D721Med (cell line): Measurements from ENCODE around the gene PIGO.

Source experiments
- DNase-seq: peaks from one replicate; pipeline ENCODE4 v3.0.0; 2011; ENCODE audit warnings: low spot score; ENCODE audit not compliant: insufficient read length
- FAIRE-seq: peaks from 2 replicates; lab custom pipeline; 2011; peaks lifted over from hg19 to GRCh38; lab: Jason Lieb, UNC
- TF ChIP-seq, protein P1 (sequence below): IDR thresholded peaks from 2 replicates; pipeline ENCODE4 v1.5.1; 2012; ENCODE audit warnings: mild to moderate bottlenecking, control low read depth; ENCODE audit not compliant: insufficient read depth; ENCODE audit errors: missing control alignments

Gene PIGO

DNA sequence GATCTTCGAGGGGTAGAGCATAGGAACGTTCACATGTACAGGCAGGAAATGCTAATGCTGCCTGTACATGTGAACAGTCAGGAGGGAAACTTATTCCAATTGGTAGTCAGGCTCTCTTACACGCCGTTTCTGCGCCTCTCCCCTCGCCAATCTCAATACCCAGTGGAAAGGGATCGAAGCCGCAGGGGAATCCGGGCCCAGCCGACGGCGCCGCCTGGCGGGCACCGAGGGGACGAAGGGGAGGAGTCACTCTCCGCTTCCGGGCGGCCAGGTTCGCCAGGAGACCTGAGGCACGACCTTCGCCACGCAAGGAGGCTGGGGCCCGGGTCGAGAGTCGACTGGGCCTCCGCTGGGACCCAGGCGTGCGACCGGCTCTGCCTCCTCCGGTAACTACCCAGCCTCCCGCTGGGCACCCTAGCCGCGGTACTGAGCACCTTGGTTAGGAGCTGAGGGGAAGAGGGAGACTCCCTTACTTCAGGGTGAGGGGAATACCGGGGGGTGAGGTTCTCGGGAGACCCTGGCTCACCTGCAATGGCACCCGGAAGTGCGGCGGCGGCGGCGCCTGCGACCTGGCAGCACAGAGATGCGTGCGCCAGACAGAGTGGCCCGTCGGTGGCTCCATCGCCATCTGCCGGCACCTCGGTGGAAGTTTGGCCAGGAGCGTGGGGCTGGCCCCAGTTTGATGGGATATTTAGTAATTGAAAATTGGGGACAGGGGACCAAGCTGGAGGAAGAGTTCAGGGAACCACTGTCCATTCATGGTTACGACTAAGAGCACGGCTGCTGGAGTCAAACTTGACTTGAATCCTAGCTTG lies at the start of gene PIGO:
PIGO (minus strand) TSS at position 557 of the 815 bp plus-strand sequence. CDS start 1,026 bp downstream, outside the sequence.
- peak; percentile 81 for DNase-seq
- TF ChIP-seq, protein P1, sequence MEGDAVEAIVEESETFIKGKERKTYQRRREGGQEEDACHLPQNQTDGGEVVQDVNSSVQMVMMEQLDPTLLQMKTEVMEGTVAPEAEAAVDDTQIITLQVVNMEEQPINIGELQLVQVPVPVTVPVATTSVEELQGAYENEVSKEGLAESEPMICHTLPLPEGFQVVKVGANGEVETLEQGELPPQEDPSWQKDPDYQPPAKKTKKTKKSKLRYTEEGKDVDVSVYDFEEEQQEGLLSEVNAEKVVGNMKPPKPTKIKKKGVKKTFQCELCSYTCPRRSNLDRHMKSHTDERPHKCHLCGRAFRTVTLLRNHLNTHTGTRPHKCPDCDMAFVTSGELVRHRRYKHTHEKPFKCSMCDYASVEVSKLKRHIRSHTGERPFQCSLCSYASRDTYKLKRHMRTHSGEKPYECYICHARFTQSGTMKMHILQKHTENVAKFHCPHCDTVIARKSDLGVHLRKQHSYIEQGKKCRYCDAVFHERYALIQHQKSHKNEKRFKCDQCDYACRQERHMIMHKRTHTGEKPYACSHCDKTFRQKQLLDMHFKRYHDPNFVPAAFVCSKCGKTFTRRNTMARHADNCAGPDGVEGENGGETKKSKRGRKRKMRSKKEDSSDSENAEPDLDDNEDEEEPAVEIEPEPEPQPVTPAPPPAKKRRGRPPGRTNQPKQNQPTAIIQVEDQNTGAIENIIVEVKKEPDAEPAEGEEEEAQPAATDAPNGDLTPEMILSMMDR, result peak; percentile 73
- FAIRE-seq, result no peak

DNA sequence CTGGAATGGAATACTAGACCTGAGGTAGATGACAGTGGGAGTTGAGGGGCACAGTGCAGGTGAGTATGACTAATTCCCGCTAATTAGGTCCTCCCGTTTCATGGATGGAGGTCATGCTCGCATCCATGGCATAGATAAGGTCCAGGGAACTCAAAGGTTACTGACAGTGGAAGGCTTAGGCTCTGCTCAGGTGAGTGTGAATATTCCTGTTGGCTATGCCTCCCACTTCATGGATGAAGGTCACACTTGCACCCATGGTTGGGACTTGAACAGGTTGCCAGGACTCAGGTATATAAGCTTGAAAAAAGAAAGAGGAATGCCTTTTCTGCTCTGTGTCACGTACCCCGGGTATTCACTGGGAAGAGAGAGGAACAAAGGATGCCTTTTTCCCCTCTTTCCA lies 45.6 kb upstream of the PIGO start:
- FAIRE-seq (no peak), DNase-seq (no peak)
- TF ChIP-seq, protein P1, result no peak

DNA sequence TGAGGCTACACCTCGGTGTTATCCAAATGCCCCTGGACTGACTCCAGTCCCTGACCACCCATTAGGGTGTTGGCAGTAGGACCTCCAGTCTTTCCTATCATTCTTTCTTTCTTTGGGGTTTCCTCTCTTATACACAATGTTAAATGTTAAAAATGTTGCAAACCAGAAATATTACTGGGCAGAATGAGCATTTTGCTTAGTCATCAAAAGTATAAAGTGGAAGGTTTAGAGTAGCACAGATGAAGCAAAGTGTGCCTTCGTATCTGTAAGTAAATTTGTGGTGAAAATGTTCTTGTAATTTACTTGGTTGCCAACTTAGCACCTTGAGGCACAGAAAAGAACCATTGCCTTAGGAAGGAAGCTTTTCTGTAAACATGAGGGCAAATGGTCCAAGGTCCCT lies 43.7 kb upstream of the PIGO start:
- FAIRE-seq (no peak), DNase-seq (no peak)
- TF ChIP-seq, protein P1, result no peak

DNA sequence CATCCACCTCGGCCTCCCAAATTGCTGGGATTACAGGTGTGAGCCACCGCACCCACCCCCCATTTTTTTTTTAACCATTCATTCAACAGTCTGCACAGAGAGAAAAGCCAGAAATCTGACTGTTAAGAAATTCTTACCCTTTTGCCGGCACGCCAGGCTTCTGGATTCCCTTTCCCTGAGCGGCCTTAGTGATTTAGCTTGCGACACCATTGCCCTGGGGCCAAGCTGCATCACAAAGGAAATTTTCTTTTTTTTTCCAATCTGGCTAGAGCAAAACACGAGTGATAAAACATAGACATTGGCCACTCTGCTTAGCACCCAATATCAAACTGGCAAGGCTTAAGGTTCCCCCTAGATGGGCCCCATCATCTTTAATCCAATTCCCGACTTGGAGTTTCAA lies 40.5 kb upstream of the PIGO start:
- FAIRE-seq (no peak), DNase-seq (no peak)
- TF ChIP-seq, protein P1, result no peak

DNA sequence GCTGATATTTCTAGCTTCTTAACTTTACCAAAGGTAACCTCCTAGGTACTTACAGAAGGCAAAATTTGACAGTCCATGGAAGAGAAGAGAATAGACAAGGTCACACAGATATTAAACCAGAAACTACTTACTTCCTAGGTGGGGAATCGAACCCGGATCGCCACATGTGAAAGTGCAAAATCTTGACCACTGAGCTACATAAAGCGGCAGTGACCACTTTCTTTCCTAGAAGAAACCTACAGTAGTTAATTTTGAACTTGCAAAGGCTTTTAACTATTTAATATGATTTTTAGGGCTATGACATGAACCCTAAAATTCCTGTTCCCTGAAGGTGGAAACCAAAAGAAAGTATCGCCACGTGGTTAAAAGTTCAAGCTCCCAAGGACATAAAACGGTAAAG lies 39.6 kb upstream of the PIGO start:
- TF ChIP-seq, protein P1, result no peak
- DNase-seq, result no peak
- FAIRE-seq, result no peak

DNA sequence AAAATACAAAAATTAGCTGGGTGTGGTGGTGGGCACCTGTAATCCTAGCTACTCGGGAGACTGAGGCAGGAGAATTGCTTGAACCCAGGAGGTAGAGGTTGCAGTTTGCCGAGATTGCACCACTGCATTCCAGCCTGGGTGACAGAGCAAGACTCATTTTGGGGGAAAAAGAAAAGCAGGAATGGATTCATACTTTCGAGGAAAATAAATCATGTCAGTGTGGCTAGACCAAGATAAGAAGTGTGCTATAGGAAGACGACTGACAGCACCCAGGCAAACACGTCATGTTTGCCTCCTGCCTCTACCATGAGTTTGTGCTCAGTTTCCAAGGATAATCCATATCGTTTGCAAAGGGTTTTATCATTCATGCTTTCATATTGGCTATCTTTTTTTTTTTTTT lies 38.5 kb upstream of the PIGO start:
- TF ChIP-seq, protein P1, result no peak
- DNase-seq (no peak), FAIRE-seq (no peak)

DNA sequence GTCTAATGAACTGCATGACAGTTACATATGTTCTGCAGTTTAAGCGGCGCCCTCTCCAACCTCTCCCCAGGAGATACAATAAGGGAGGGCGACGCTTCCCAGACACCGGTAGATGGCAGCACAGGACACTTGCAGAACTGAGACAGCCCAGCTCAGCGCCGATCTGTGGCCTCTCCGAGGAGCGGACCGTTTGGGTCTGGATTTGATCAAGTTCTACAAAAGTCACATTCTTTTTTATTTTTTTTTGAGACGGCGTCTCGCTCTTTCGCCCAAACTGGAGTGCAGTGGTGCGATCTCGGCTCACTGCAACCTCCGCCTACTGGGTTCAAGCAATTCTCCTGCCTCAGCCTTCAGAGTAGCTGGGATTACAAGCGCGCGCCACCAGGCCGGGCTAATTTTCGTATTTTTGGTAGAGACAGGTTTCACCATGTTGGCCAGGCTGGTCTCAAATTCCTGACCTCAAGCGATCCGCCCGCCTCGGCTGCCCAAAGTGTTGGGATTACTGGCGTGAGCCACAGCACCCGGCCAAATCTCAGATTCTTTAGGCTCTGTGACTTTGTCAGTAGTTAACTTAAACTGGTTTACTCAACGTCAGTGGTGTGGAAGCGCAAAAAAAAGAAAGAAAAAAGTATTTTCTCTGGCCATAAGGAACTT lies 20.6 kb upstream of the PIGO start:
- FAIRE-seq (no peak), DNase-seq (no peak)
- TF ChIP-seq, protein P1, result peak; percentile 97
